HepG2 (cell line): ENCODE results near the gene NDUFS2. TPM values are rescaled to one million over a fixed set of nuclear protein-coding genes. Genes with fewer than 3 reads are reported as not detected.

Experiments used
- CENPT ChIP-seq: sonication (generic); formaldehyde crosslinking; IDR thresholded peaks from 2 replicates; pipeline ENCODE4 v1.8.0; 2022; ENCODE audit warnings: low read depth, mild to moderate bottlenecking, moderate library complexity, missing genetic modification reagents
- LCORL ChIP-seq, 2 experiments: fragments of 450-650 bp in 1 of 2; sonication (generic) in 1 of 2; formaldehyde crosslinking in 1 of 2; IDR thresholded peaks; 2 replicates each; pipeline versions ENCODE4 v1.5.0 to v1.6.1; 2017 to 2020; ENCODE audit warnings: antibody characterized with exemption in 1 of 2, missing genetic modification reagents in 1 of 2
- MBD4 ChIP-seq: IDR thresholded peaks from 2 replicates; pipeline ENCODE4 v1.6.1; 2012; ENCODE audit warnings: low read length, inconsistent platforms, borderline replicate concordance
- ONECUT2 ChIP-seq: sonication (generic); formaldehyde crosslinking; IDR thresholded peaks from 2 replicates; pipeline ENCODE4 v1.4.0; 2020; ENCODE audit warnings: missing genetic modification reagents
- PAX8 ChIP-seq: sonication (generic); formaldehyde crosslinking; IDR thresholded peaks from 2 replicates; pipeline ENCODE4 v1.8.0; 2022; ENCODE audit warnings: mild to moderate bottlenecking, missing genetic modification reagents, borderline replicate concordance
- PHF21A ChIP-seq: sonication (generic); formaldehyde crosslinking; IDR thresholded peaks from 2 replicates; pipeline ENCODE4 v1.5.0; 2020; ENCODE audit warnings: mild to moderate bottlenecking, missing genetic modification reagents
- POLR2AphosphoS2 ChIP-seq: IDR thresholded peaks from 2 replicates; pipeline ENCODE4 v1.6.1; 2011; ENCODE audit warnings: low read depth, low read length, improper control_type of control experiment
- RBFOX2 ChIP-seq: fragments of 200-400 bp; formaldehyde crosslinking; IDR thresholded peaks from 2 replicates; pipeline ENCODE4 v1.6.1; 2017; ENCODE audit warnings: low read depth, mild to moderate bottlenecking, low read length
- SOX13 ChIP-seq, 3 experiments: fragments of 450-650 bp in 1 of 3; sonication (generic) in 1 of 3; formaldehyde crosslinking in 1 of 3; IDR thresholded peaks in 2 of 3; conservative IDR thresholded peaks in 1 of 3; 2 replicates each; pipeline versions ENCODE4 v1.5.0 to v1.6.1; 2016 to 2020; ENCODE audit warnings: antibody characterized with exemption in 1 of 3, mild to moderate bottlenecking in 1 of 3, missing compliant biosample characterization in 1 of 3, missing genetic modification reagents in 1 of 3, moderate library complexity in 1 of 3
- SRSF4 ChIP-seq: fragments of 200-400 bp; formaldehyde crosslinking; IDR thresholded peaks from one replicate; pipeline ENCODE4 v1.6.1; 2018; ENCODE audit warnings: mild to moderate bottlenecking, low read depth, low read length, moderate library complexity; ENCODE audit not compliant: poor library complexity, severe bottlenecking
- ZNF20 ChIP-seq: sonication (generic); formaldehyde crosslinking; IDR thresholded peaks from 2 replicates; pipeline ENCODE4 v1.4.0; 2020; ENCODE audit warnings: mild to moderate bottlenecking, moderate library complexity, missing genetic modification reagents
- ZNF432 ChIP-seq: sonication (generic); formaldehyde crosslinking; IDR thresholded peaks from 2 replicates; pipeline ENCODE4 v1.5.0; 2020; ENCODE audit warnings: missing genetic modification reagents, mild to moderate bottlenecking, borderline replicate concordance
- ZNF44 ChIP-seq: sonication (generic); formaldehyde crosslinking; IDR thresholded peaks from 2 replicates; pipeline ENCODE4 v1.5.1; 2020; ENCODE audit warnings: mild to moderate bottlenecking, missing genetic modification reagents
- polyA plus RNA-seq, 8 experiments: library from polyadenylated mRNA; depleted of rRNA in 3 of 8; stranded (reverse) in 7 of 8; unstranded in 1 of 8; fragments of >200 nt; fragmentation: Illumina TruSeq in 4 of 8; extraction: Trizol in 4 of 8; gene quantifications; 2 replicates each; pipeline versions ENCODE4 v1.2.1 to v1.2.3, GENCODE V29; 2011 to 2016; ENCODE audit warnings: low read depth in 4 of 8, missing spikeins in 1 of 8, mixed read lengths in 1 of 8; ENCODE audit not compliant: insufficient read depth in 1 of 8
- total RNA-seq, 5 experiments: library from RNA; depleted of rRNA; stranded (reverse); fragments of >200 nt; fragmentation: Illumina TruSeq; extraction: Trizol; gene quantifications; 2 replicates each; pipeline ENCODE4 v1.2.3, GENCODE V29; 2016; ENCODE audit warnings: low read depth in 1 of 5
- TF ChIP-seq, protein P1 (sequence below): sonication (generic); formaldehyde crosslinking; IDR thresholded peaks from 2 replicates; pipeline ENCODE4 v1.8.1; 2023; ENCODE audit warnings: mild to moderate bottlenecking, missing genetic modification reagents
- TF ChIP-seq, protein P2 (sequence below): sonication (generic); formaldehyde crosslinking; IDR thresholded peaks from 2 replicates; pipeline ENCODE4 v1.4.0; 2020; ENCODE audit warnings: missing genetic modification reagents, borderline replicate concordance
- TF ChIP-seq, protein P3 (sequence below): sonication (generic); formaldehyde crosslinking; IDR thresholded peaks from 2 replicates; pipeline ENCODE4 v1.4.0; 2020; ENCODE audit warnings: missing genetic modification reagents
- TF ChIP-seq, protein P4 (sequence below): sonication (generic); formaldehyde crosslinking; IDR thresholded peaks from 2 replicates; pipeline ENCODE4 v1.5.0; 2020; ENCODE audit warnings: missing genetic modification reagents, mild to moderate bottlenecking, borderline replicate concordance
- TF ChIP-seq, protein P5 (sequence below): sonication (generic); formaldehyde crosslinking; IDR thresholded peaks from 2 replicates; pipeline ENCODE4 v1.4.0; 2020; ENCODE audit warnings: missing genetic modification reagents
- TF ChIP-seq, protein P6 (sequence below): IDR thresholded peaks from 2 replicates; pipeline ENCODE4 v1.6.1; 2012; ENCODE audit warnings: low read depth, low read length, improper control_type of control experiment

Gene NDUFS2
- total and polyA plus RNA-seq, 2 of the 13 experiments (the other 11 are each of a cell fraction or from before 2014, with no cell fraction given): 89.9 to 118 TPM

DNA sequence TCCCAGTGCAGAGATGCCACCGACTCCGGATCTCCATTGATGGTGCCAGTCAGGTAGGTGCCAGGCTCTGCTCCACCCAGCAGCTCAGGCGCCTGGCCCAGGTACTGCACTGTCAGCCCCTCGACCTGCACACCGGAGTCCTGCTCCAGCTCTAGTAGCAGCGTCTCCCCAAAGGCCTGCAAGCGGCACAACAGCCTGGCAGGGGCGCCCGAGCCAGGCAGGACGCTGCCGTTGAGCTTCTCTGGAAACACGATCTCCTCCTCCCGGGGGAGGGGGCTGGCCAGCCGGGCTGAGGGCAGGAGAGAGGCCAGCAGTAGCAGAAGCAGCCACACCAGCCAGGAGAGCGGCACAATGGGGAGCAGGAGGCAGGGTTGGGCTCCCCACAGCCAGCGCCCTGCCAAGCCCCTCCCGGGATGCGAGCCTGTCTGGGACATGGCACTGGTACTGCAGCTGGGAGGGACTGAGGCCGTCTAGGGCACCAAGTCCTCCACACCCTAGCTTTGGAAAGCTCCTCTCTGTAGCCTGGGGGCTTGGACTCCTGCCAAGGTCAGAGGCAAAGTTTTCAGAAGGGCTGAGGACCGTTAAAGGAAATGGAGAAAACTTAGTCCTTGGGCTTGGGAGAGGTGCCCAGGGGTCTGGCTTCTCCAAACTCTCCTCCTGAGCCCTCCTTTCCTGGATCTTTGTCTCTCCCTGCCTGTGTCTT, 3.8 kb upstream of the NDUFS2 start (continued):
- TF ChIP-seq, protein P1, sequence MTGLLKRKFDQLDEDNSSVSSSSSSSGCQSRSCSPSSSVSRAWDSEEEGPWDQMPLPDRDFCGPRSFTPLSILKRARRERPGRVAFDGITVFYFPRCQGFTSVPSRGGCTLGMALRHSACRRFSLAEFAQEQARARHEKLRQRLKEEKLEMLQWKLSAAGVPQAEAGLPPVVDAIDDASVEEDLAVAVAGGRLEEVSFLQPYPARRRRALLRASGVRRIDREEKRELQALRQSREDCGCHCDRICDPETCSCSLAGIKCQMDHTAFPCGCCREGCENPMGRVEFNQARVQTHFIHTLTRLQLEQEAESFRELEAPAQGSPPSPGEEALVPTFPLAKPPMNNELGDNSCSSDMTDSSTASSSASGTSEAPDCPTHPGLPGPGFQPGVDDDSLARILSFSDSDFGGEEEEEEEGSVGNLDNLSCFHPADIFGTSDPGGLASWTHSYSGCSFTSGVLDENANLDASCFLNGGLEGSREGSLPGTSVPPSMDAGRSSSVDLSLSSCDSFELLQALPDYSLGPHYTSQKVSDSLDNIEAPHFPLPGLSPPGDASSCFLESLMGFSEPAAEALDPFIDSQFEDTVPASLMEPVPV (CRISPR knock-in tag): 0 out of 2 replicates have a peak, but pooled peaks have one; percentile 47
- TF ChIP-seq, protein P2, sequence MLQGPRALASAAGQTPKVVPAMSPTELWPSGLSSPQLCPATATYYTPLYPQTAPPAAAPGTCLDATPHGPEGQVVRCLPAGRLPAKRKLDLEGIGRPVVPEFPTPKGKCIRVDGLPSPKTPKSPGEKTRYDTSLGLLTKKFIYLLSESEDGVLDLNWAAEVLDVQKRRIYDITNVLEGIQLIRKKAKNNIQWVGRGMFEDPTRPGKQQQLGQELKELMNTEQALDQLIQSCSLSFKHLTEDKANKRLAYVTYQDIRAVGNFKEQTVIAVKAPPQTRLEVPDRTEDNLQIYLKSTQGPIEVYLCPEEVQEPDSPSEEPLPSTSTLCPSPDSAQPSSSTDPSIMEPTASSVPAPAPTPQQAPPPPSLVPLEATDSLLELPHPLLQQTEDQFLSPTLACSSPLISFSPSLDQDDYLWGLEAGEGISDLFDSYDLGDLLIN (CRISPR knock-in tag): no peak
- TF ChIP-seq RBFOX2 (peak; percentile 51; the same call in 1 of the 2 replicates), CENPT (CRISPR knock-in tag) (no peak), PAX8 (CRISPR knock-in tag) (no peak), PHF21A (no peak), ZNF20 (no peak), LCORL (IDR thresholded peaks at IDR 0.05) (no peak), LCORL (CRISPR knock-in tag; IDR thresholded peaks at IDR 0.05) (no peak), SOX13 (IDR thresholded peaks at IDR 0.05) (no peak), SOX13 (CRISPR knock-in tag; conservative IDR thresholded peaks at IDR 0.05 in 1 of 2, IDR thresholded peaks at IDR 0.05 in 1 of 2) (no peak), POLR2AphosphoS2 (no peak), ZNF432 (no peak), SRSF4 (no peak), MBD4 (no peak), ONECUT2 (CRISPR knock-in tag) (no peak), ZNF44 (CRISPR knock-in tag) (0 out of 2 replicates have a peak, but pooled peaks have one; percentile 52)
- TF ChIP-seq, protein P3, sequence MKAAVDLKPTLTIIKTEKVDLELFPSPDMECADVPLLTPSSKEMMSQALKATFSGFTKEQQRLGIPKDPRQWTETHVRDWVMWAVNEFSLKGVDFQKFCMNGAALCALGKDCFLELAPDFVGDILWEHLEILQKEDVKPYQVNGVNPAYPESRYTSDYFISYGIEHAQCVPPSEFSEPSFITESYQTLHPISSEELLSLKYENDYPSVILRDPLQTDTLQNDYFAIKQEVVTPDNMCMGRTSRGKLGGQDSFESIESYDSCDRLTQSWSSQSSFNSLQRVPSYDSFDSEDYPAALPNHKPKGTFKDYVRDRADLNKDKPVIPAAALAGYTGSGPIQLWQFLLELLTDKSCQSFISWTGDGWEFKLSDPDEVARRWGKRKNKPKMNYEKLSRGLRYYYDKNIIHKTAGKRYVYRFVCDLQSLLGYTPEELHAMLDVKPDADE: no peak
- TF ChIP-seq, protein P4, sequence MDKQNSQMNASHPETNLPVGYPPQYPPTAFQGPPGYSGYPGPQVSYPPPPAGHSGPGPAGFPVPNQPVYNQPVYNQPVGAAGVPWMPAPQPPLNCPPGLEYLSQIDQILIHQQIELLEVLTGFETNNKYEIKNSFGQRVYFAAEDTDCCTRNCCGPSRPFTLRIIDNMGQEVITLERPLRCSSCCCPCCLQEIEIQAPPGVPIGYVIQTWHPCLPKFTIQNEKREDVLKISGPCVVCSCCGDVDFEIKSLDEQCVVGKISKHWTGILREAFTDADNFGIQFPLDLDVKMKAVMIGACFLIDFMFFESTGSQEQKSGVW: no peak
- TF ChIP-seq, protein P5, sequence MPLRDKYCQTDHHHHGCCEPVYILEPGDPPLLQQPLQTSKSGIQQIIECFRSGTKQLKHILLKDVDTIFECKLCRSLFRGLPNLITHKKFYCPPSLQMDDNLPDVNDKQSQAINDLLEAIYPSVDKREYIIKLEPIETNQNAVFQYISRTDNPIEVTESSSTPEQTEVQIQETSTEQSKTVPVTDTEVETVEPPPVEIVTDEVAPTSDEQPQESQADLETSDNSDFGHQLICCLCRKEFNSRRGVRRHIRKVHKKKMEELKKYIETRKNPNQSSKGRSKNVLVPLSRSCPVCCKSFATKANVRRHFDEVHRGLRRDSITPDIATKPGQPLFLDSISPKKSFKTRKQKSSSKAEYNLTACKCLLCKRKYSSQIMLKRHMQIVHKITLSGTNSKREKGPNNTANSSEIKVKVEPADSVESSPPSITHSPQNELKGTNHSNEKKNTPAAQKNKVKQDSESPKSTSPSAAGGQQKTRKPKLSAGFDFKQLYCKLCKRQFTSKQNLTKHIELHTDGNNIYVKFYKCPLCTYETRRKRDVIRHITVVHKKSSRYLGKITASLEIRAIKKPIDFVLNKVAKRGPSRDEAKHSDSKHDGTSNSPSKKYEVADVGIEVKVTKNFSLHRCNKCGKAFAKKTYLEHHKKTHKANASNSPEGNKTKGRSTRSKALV (CRISPR knock-in tag): no peak
- TF ChIP-seq, protein P6, sequence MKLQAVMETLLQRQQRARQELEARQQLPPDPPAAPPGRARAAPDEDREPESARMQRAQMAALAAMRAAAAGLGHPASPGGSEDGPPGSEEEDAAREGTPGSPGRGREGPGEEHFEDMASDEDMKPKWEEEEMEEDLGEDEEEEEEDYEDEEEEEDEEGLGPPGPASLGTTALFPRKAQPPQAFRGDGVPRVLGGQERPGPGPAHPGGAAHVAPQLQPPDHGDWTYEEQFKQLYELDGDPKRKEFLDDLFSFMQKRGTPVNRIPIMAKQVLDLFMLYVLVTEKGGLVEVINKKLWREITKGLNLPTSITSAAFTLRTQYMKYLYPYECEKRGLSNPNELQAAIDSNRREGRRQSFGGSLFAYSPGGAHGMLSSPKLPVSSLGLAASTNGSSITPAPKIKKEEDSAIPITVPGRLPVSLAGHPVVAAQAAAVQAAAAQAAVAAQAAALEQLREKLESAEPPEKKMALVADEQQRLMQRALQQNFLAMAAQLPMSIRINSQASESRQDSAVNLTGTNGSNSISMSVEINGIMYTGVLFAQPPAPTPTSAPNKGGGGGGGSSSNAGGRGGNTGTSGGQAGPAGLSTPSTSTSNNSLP: no peak
